ENCODE results near the gene RNF115.
A peak's percentile ranks its signal among the peaks of the same experiment; 100 is the strongest.

GRCh38 chr1:145720878-145721671 lies 102.8 kb downstream of the RNF115 start:
- TF ChIP-seq CTCF (IDR thresholded peaks at IDR 0.05), result peak; percentile 87 to 95 (median 92)
- TF ChIP-seq POLR2A (IDR thresholded peaks at IDR 0.05), result no peak

All from right lobe of liver (tissue), 4 donors.